IMR-90 (cell line): Measurements from ENCODE around the gene CCDC61. TPM values are rescaled to one million over a fixed set of nuclear protein-coding genes. Genes with fewer than 3 reads are reported as not detected.

Experiments used
- ATAC-seq: fragments of 200-7000 bp; cut with Tn5 transposase; 2 replicates; pipeline ENCODE4 v1.9.1; 2020; ENCODE audit warnings: low read depth, mild to moderate bottlenecking, moderate library complexity
- BruUV-seq: library from RNA; stranded (reverse); fragments of 400-500 nt; replicated peaks from 2 replicates; lab custom pipeline; 2021; lab: Mats Ljungman, UMichigan
- CTCF ChIA-PET: fragments of 300-600 bp; formaldehyde crosslinking; extraction: SDS; loops from one replicate; lab custom pipeline; 2021; ENCODE audit warnings: antibody characterized with exemption; lab: Yijun Ruan, JAX
- POLR2A ChIA-PET: fragments of 300-600 bp; sonication (Branson Sonifier 250); formaldehyde crosslinking; loops from one replicate; lab custom pipeline; 2022; ENCODE audit warnings: antibody characterized with exemption; ENCODE audit not compliant: unreplicated experiment; lab: Charles Lee
- DNase-seq: peaks from one replicate; pipeline ENCODE4 v3.0.0; 2013
- H2AFZ ChIP-seq: replicated peaks from 2 replicates; pipeline ENCODE3; 2013; ENCODE audit warnings: low read length, mild to moderate bottlenecking; ENCODE audit not compliant: poor library complexity
- H2AK5ac ChIP-seq: 2 replicates; pipeline ENCODE4 v1.6.1; 2013; ENCODE audit warnings: low read depth, low read length, inconsistent platforms
- H2AK9ac ChIP-seq: replicated peaks from 2 replicates; pipeline ENCODE3; 2013; ENCODE audit warnings: mild to moderate bottlenecking, low read depth, low read length, moderate library complexity; ENCODE audit not compliant: poor library complexity
- H2BK120ac ChIP-seq: 2 replicates; pipeline ENCODE4 v1.6.1; 2013; ENCODE audit warnings: low read depth, low read length, inconsistent platforms
- H2BK15ac ChIP-seq: 3 replicates; pipeline ENCODE4 v1.6.1; 2013; ENCODE audit warnings: low read depth, low read length, inconsistent platforms
- H2BK20ac ChIP-seq: 2 replicates; pipeline ENCODE4 v1.6.1; 2013; ENCODE audit warnings: low read depth, mild to moderate bottlenecking, inconsistent platforms, low read length, moderate library complexity
- H2BK5ac ChIP-seq: 2 replicates; pipeline ENCODE4 v1.6.1; 2013; ENCODE audit warnings: mild to moderate bottlenecking, low read depth, low read length, inconsistent platforms; ENCODE audit not compliant: poor library complexity, severe bottlenecking
- H3K14ac ChIP-seq: replicated peaks from 2 replicates; pipeline ENCODE4 v1.6.1; 2013; ENCODE audit warnings: low read depth, low read length, inconsistent platforms
- H3K18ac ChIP-seq: 2 replicates; pipeline ENCODE4 v1.6.1; 2013; ENCODE audit warnings: low read depth, low read length, control low read depth
- H3K23ac ChIP-seq: 2 replicates; pipeline ENCODE4 v1.6.1; 2013; ENCODE audit warnings: low read depth, low read length, inconsistent platforms
- H3K27ac ChIP-seq: 2 replicates; pipeline ENCODE4 v1.5.1; 2013; ENCODE audit warnings: mild to moderate bottlenecking, control low read depth, low read length; ENCODE audit not compliant: insufficient read depth
- H3K27me3 ChIP-seq: 2 replicates; pipeline ENCODE4 v1.6.1; 2013; ENCODE audit warnings: low read length; ENCODE audit not compliant: control insufficient read depth, insufficient read depth
- H3K36me3 ChIP-seq: 2 replicates; pipeline ENCODE4 v1.6.1; 2013; ENCODE audit warnings: low read length, mixed read lengths; ENCODE audit not compliant: control insufficient read depth, insufficient read depth
- H3K4ac ChIP-seq: 2 replicates; pipeline ENCODE4 v1.6.1; 2013; ENCODE audit warnings: low read depth, low read length, inconsistent platforms
- H3K4me1 ChIP-seq: 2 replicates; pipeline ENCODE4 v1.6.1; 2013; ENCODE audit warnings: low read length, mixed read lengths; ENCODE audit not compliant: control insufficient read depth, insufficient read depth
- H3K4me2 ChIP-seq: 2 replicates; pipeline ENCODE4 v1.6.1; 2013; ENCODE audit warnings: low read depth, mild to moderate bottlenecking, control low read depth, low read length, moderate library complexity
- H3K4me3 ChIP-seq: 2 replicates; pipeline ENCODE4 v1.5.1; 2013; ENCODE audit warnings: low read depth, mild to moderate bottlenecking, control low read depth, low read length, moderate library complexity; ENCODE audit not compliant: insufficient read depth
- H3K56ac ChIP-seq: 2 replicates; pipeline ENCODE4 v1.6.1; 2013; ENCODE audit warnings: low read length, inconsistent platforms; ENCODE audit not compliant: insufficient read depth; ENCODE audit errors: extremely low read depth
- H3K79me1 ChIP-seq, 2 experiments: 2 replicates each; pipeline ENCODE4 v1.6.1; 2013; ENCODE audit warnings: low read length in 2 of 2, inconsistent platforms in 1 of 2, low read depth in 1 of 2
- H3K9ac ChIP-seq: 2 replicates; pipeline ENCODE4 v1.6.1; 2013; ENCODE audit warnings: low read depth, low read length, control low read depth
- H3K9me1 ChIP-seq: 2 replicates; pipeline ENCODE4 v1.6.1; 2013; ENCODE audit warnings: low read length, inconsistent platforms; ENCODE audit not compliant: insufficient read depth
- H3K9me3 ChIP-seq: 2 replicates; pipeline ENCODE4 v1.6.1; 2013; ENCODE audit warnings: low read length; ENCODE audit not compliant: control insufficient read depth, insufficient read depth
- H4K20me1 ChIP-seq: 2 replicates; pipeline ENCODE4 v1.6.1; 2013; ENCODE audit warnings: low read length, inconsistent platforms; ENCODE audit not compliant: insufficient read depth
- H4K5ac ChIP-seq: 2 replicates; pipeline ENCODE4 v1.6.1; 2013; ENCODE audit warnings: mild to moderate bottlenecking, low read depth, low read length, control low read depth
- H4K8ac ChIP-seq, 2 experiments: 2 replicates each; pipeline ENCODE4 v1.6.1; 2013; ENCODE audit warnings: low read depth in 2 of 2, low read length in 2 of 2, control low read depth in 1 of 2, inconsistent platforms in 1 of 2
- H4K91ac ChIP-seq: 2 replicates; pipeline ENCODE4 v1.6.1; 2013; ENCODE audit warnings: low read depth, low read length, inconsistent platforms; ENCODE audit not compliant: insufficient read depth
- CHD1 ChIP-seq: IDR thresholded peaks from 2 replicates; pipeline ENCODE4 v1.6.1; 2012; ENCODE audit warnings: low read depth, low read length, improper control_type of control experiment
- MAFK ChIP-seq: IDR thresholded peaks from 2 replicates; pipeline ENCODE4 v1.6.1; 2012; ENCODE audit warnings: low read depth, low read length, improper control_type of control experiment
- MXI1 ChIP-seq: IDR thresholded peaks from 2 replicates; pipeline ENCODE4 v1.6.1; 2012; ENCODE audit warnings: low read depth, mild to moderate bottlenecking, low read length, moderate library complexity, borderline replicate concordance
- POLR2A ChIP-seq: IDR thresholded peaks from 2 replicates; pipeline ENCODE4 v1.6.1; 2012; ENCODE audit warnings: mild to moderate bottlenecking, low read depth, low read length
- RCOR1 ChIP-seq: IDR thresholded peaks from 2 replicates; pipeline ENCODE4 v1.6.1; 2012; ENCODE audit warnings: mild to moderate bottlenecking, low read length, improper control_type of control experiment; ENCODE audit not compliant: insufficient replicate concordance
- WGBS, 2 experiments: methylation state at CpG; one replicate each; pipeline versions ENCODE4 v1.1.5 to v1.1.7; 2013; ENCODE audit warnings: missing lambda C conversion rate in 2 of 2; ENCODE audit not compliant: insufficient read length in 1 of 2; ENCODE audit errors: extremely low coverage in 2 of 2; 5-methylcytosine and 5-hydroxymethylcytosine counted together
- dilution Hi-C: fragments of 300-500 bp; cut with HindIII; formaldehyde crosslinking; loops from one replicate; pipeline ENCODE4 v1.14.3; 2018; ENCODE audit warnings: low sequenced_read_pairs; ENCODE audit not compliant: unreplicated experiment
- in situ Hi-C: fragments of 300-500 bp; cut with MboI; formaldehyde crosslinking; loops from 3 replicates; pipeline ENCODE4 v1.14.3; 2019; ENCODE audit warnings: low sequenced_read_pairs, inconsistent platforms, mixed read lengths
- intact Hi-C: fragments of 100-400 bp; cut with micrococcal nuclease; formaldehyde crosslinking; loops from 2 replicates; pipeline ENCODE4 v1.10.0; 2022
- microRNA-seq, 2 experiments: library from miRNA; stranded (forward) in 1 of 2; unstranded in 1 of 2; fragments of 10-50 nt in 1 of 2; fragments of <30 nt in 1 of 2; gene quantifications in 1 of 2; microRNA quantifications in 1 of 2; one replicate each; pipeline versions ENCODE3 to v1.1.0; 2013 to 2020; ENCODE audit not compliant: insufficient read depth in 1 of 2, insufficient read length in 1 of 2, unreplicated experiment in 1 of 2
- polyA plus RNA-seq, 3 experiments: library from polyadenylated mRNA; depleted of rRNA; stranded (reverse); fragments of >200 nt; gene quantifications; 2 replicates each; pipeline ENCODE4 v1.2.3, GENCODE V29; 2012; ENCODE audit warnings: low replicate concordance in 1 of 3
- small RNA-seq, 5 experiments: library from RNA; depleted of rRNA; stranded (forward); fragments of <200 nt; gene quantifications; one replicate each; pipeline ENCODE3, GENCODE V24; 2012
- total RNA-seq: library from RNA; depleted of rRNA; stranded (reverse); fragments of >200 nt; gene quantifications from 2 replicates; pipeline ENCODE4 v1.2.3, GENCODE V29; 2012; rRNA removed
- TF ChIP-seq, protein P1 (sequence below): conservative IDR thresholded peaks from 2 replicates; pipeline ENCODE4 v1.5.1; 2012; ENCODE audit warnings: mild to moderate bottlenecking, low read depth, low read length, improper control_type of control experiment

CCDC61 gene
- total and polyA plus RNA-seq, 2 of the 4 experiments (the other 2 are of a cell fraction), result 3.2 to 9.1 TPM

DNA sequence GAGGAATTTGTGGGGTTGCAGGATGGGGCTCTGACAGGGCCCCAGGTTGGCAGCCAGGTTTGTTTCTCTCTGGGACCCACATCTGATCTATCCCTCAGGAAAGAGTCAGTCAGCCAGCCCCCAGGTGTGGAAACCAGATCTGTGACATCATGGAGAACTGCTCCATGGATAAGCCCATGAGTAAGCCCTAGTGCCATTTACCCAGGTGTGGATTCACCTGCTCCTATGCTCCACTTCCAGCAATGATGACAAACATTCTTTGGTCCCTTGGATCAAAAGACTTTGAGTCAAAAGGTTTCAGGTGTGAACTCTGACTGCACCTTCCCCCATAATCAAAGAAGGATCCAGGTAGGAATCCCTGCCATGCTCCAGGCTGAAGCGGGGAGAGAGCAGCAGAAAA, 72.4 kb downstream of the CCDC61 start:
- Histone ChIP-seq H3K36me3 (no peaks in the 10 kb centered on the region), H3K9me1 (peaks cover 8% of the 10 kb centered on the region), H3K4me2 (no peak overlapping the region), H4K91ac (no peak overlapping the region), H3K23ac (no peak overlapping the region), H3K56ac (no peak overlapping the region), H4K20me1 (no peaks in the 10 kb centered on the region), H2AK5ac (no peak overlapping the region), H2BK120ac (no peak overlapping the region), H3K79me1 (no peaks in the 10 kb centered on the region), H2AFZ (no peak overlapping the region), H4K5ac (no peak overlapping the region), H3K4me3 (no peak overlapping the region), H3K9ac (no peak overlapping the region), H2BK5ac (no peak overlapping the region), H3K4me1 (peaks cover 2% of the 10 kb centered on the region; the same call in 1 of the 2 replicates), H3K9me3 (no peaks in the 10 kb centered on the region), H3K27ac (no peak overlapping the region), H3K4ac (no peak overlapping the region), H3K14ac (no peak overlapping the region), H3K27me3 (peaks cover 25% of the 10 kb centered on the region), H2AK9ac (no peak overlapping the region), H2BK15ac (no peak overlapping the region), H3K18ac (no peak overlapping the region), H4K8ac (no peak overlapping the region), H2BK20ac (no peak overlapping the region)
- POLR2A ChIA-PET, result no interaction called here
- CTCF ChIA-PET, result interaction anchor here (1.9 to 2.2 kb wide), 2 partner anchors 9 to 39 kb away, joined by 5 to 8 read pairs; no protein-coding TSS in a partner anchor
- no TSS peak for BruUV-seq
- ATAC-seq (no peak), DNase-seq (no peak)
- intact Hi-C loops, result loop anchor here (2.0 kb wide), 1 partner anchor 41 kb away; no protein-coding TSS in a partner anchor
- no peak for TF ChIP-seq MXI1
- TF ChIP-seq RCOR1, result no peak
- no peak for TF ChIP-seq CHD1
- TF ChIP-seq MAFK, result no peak
- TF ChIP-seq, protein P1, sequence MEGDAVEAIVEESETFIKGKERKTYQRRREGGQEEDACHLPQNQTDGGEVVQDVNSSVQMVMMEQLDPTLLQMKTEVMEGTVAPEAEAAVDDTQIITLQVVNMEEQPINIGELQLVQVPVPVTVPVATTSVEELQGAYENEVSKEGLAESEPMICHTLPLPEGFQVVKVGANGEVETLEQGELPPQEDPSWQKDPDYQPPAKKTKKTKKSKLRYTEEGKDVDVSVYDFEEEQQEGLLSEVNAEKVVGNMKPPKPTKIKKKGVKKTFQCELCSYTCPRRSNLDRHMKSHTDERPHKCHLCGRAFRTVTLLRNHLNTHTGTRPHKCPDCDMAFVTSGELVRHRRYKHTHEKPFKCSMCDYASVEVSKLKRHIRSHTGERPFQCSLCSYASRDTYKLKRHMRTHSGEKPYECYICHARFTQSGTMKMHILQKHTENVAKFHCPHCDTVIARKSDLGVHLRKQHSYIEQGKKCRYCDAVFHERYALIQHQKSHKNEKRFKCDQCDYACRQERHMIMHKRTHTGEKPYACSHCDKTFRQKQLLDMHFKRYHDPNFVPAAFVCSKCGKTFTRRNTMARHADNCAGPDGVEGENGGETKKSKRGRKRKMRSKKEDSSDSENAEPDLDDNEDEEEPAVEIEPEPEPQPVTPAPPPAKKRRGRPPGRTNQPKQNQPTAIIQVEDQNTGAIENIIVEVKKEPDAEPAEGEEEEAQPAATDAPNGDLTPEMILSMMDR, result no peak
- no peak for TF ChIP-seq POLR2A
- in situ Hi-C loops, result no loop called here
- WGBS, 2 experiments, result 80% methylated on average over 1 of the region's 1 CpG; no CpG with 5 or more reads in 1 of the 2 experiments
- dilution Hi-C loops, result no loop called here

Small RNAs within 50 kb of the gene (microRNA-seq; reads per million reads assigned to microRNA genes)
- gene MIR769, result 294 to 1,082 reads per million in 2 experiments

Small RNAs within 50 kb of the gene (small RNA-seq; reads per million reads assigned to genes)
- gene MIR769, result 1.6 to 60.2 (median 53.0) reads per million in 5 experiments

Other genes starting within 250 kb of the CCDC61 start
- 0.90 and 1.4 TPM in 2 replicates for gene SIX5, start 226.2 kb upstream of the CCDC61 start, total RNA-seq
- gene SIX5, start 226.2 kb upstream of the CCDC61 start, polyA plus RNA-seq (2012; rRNA removed), result 15.5 TPM in 2 replicates
- gene DMPK, start 213.0 kb upstream of the CCDC61 start, total RNA-seq, result 7.9 and 10.0 TPM in 2 replicates
- gene DMPK, start 213.0 kb upstream of the CCDC61 start, polyA plus RNA-seq (2012; rRNA removed), result 48.5 and 50.7 TPM in 2 replicates
- 9.7 and 10.0 TPM in 2 replicates for gene DMWD, start 202.6 kb upstream of the CCDC61 start, total RNA-seq
- 28.5 and 33.1 TPM in 2 replicates for gene DMWD, start 202.6 kb upstream of the CCDC61 start, polyA plus RNA-seq (2012; rRNA removed)
- gene RSPH6A, start 180.2 kb upstream of the CCDC61 start, total RNA-seq, result under 0.01 TPM in 2 replicates
- gene RSPH6A, start 180.2 kb upstream of the CCDC61 start, polyA plus RNA-seq (2012; rRNA removed), result 0.09 TPM in 1 of 2 replicates, not detected in the other
- 33.6 and 35.3 TPM in 2 replicates for gene SYMPK, start 132.3 kb upstream of the CCDC61 start, total RNA-seq
- gene SYMPK, start 132.3 kb upstream of the CCDC61 start, polyA plus RNA-seq (2012; rRNA removed), result 70.0 and 71.5 TPM in 2 replicates
- not detected in 2 replicates for gene FOXA3, start 131.1 kb upstream of the CCDC61 start, total RNA-seq
- not detected in 2 replicates for gene FOXA3, start 131.1 kb upstream of the CCDC61 start, polyA plus RNA-seq (2012; rRNA removed)
- 4.5 and 5.0 TPM in 2 replicates for gene IRF2BP1, start 109.3 kb upstream of the CCDC61 start, total RNA-seq
- gene IRF2BP1, start 109.3 kb upstream of the CCDC61 start, polyA plus RNA-seq (2012; rRNA removed), result 8.5 and 11.6 TPM in 2 replicates
- 0.28 and 0.36 TPM in 2 replicates for gene MYPOP, start 92.9 kb upstream of the CCDC61 start, total RNA-seq
- gene MYPOP, start 92.9 kb upstream of the CCDC61 start, polyA plus RNA-seq (2012; rRNA removed), result 2.8 and 3.1 TPM in 2 replicates
- not detected in 2 replicates for gene NANOS2, start 80.7 kb upstream of the CCDC61 start, total RNA-seq
- gene NANOS2, start 80.7 kb upstream of the CCDC61 start, polyA plus RNA-seq (2012; rRNA removed), result not detected in 2 replicates
- gene NOVA2, start 21.6 kb upstream of the CCDC61 start, total RNA-seq, result not detected in 2 replicates
- gene NOVA2, start 21.6 kb upstream of the CCDC61 start, polyA plus RNA-seq (2012; rRNA removed), result 0.03 TPM in 1 of 2 replicates, not detected in the other
- not detected in 2 replicates for gene PGLYRP1, start 27.6 kb downstream of the CCDC61 start, total RNA-seq
- not detected in 2 replicates for gene PGLYRP1, start 27.6 kb downstream of the CCDC61 start, polyA plus RNA-seq (2012; rRNA removed)
- not detected in 2 replicates for gene IGFL4, start 45.5 kb downstream of the CCDC61 start, total RNA-seq
- gene IGFL4, start 45.5 kb downstream of the CCDC61 start, polyA plus RNA-seq (2012; rRNA removed), result not detected in 2 replicates
- gene IGFL3, start 129.2 kb downstream of the CCDC61 start, total RNA-seq, result not detected in 2 replicates
- not detected in 2 replicates for gene IGFL3, start 129.2 kb downstream of the CCDC61 start, polyA plus RNA-seq (2012; rRNA removed)
- gene IGFL2, start 152.8 kb downstream of the CCDC61 start, total RNA-seq, result not detected in 2 replicates
- not detected in 2 replicates for gene IGFL2, start 152.8 kb downstream of the CCDC61 start, polyA plus RNA-seq (2012; rRNA removed)
- gene IGFL1, start 234.3 kb downstream of the CCDC61 start, total RNA-seq, result not detected in 2 replicates
- not detected in 2 replicates for gene IGFL1, start 234.3 kb downstream of the CCDC61 start, polyA plus RNA-seq (2012; rRNA removed)